GM18526 (cell line): ENCODE measurements around the gene SRSF12.
A peak's percentile ranks its signal among the peaks of the same experiment; 100 is the strongest.

Experiments
- POLR2A ChIP-seq: IDR thresholded peaks from 3 replicates; pipeline ENCODE4 v1.6.1; 2011; ENCODE audit not compliant: insufficient read length; ENCODE audit errors: extremely low read depth

SRSF12 gene

GRCh38 chr6:89117211-89118108, at the start of gene SRSF12:
SRSF12 (minus strand) TSS chr6:89118071; CDS start chr6:89117887, 184 bp downstream.
- no peak for TF ChIP-seq POLR2A

GRCh38 chr6:89162047-89162371, 44.1 kb upstream of the SRSF12 start:
- no peak for TF ChIP-seq POLR2A

DNA sequence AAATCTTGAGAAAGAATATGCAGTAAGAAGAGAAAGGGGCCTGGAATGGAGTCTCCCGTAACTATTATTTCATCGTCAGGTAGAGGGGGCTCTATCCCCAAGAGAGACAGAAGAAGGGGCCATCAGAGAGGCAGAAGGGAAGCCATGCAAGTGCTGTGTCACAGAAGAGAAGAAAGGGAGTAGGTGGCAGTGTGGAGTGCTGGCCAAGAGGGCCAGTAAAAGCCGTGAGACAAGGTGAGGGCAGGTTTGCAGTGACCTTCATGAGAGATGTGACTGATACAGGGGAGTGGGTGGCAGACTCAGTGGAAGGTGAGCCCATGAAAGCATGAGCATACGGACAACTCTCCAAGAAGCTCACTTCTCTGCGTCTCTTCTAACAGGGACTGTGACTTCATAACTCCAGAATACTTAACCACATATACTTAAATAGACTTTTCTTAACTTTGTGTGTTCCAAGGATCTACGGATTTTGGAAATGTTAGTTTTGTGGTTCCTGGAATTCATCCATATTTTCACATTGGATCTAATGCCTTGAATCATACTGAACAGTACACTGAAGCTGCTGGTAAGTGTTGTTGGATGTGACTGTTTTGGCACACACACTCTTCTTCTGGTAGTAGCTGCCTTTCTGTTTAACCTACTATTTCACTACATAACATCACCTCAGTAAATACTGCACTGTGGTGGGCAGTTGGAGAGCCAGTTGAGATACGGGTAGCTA, 43.6 kb upstream of the SRSF12 start:
- TF ChIP-seq POLR2A, result no peak

- TF ChIP-seq POLR2A, result no peak
Measured at GRCh38 chr6:89160331-89161092, 42.6 kb upstream of the SRSF12 start.

GRCh38 chr6:89154131-89154530, 36.3 kb upstream of the SRSF12 start:
- TF ChIP-seq POLR2A, result no peak

GRCh38 chr6:89148016-89148750, 30.3 kb upstream of the SRSF12 start:
- TF ChIP-seq POLR2A, result no peak

- no peak for TF ChIP-seq POLR2A
Measured at GRCh38 chr6:89146718-89147700, 29.1 kb upstream of the SRSF12 start.

- peak; percentile 61 for TF ChIP-seq POLR2A
Measured at GRCh38 chr6:89145956-89146717, 28.3 kb upstream of the SRSF12 start, which contains the start of gene PM20D2. PM20D2 (plus strand) TSS chr6:89146055; CDS start chr6:89146145, 90 bp downstream.

DNA sequence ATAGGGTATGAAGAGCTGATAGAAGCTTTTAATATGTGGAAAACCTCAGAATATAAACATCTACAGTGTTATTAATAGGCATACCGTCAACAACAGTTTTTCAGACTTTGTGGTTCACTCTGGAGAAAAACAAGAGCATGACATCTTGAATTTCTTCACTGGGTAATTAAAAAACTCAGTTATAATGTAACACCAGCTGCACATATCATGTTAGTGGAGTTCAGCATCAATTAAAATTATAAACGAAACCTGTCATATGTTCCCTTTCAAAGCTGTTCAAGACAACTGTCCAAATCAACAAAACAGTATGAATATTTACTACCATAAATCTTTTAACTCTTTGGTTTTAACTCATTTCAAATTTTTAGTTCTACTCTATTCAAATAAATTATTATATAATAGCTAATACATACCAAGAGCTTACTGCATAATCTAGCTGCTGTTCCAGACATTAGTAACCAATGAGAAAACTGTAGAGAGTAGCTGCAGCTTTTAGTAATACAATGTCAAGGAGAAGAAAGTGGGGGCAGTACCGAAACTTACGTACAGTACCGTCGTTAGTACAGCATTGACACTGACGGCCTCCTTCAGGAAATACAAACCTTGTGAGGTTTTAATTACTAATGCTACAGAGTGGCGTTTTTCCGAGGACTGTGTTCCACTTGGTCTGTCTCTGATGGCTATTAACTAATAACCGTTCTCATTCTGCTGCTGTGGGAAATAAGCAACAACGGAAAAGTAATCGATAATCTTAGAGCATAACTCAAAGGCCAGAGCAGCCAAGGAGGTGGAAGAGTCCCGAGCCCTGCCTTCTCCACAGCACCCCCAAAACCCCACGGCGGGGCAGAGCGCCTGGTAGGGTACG, 27.5 kb upstream of the SRSF12 start:
- no peak for TF ChIP-seq POLR2A

- TF ChIP-seq POLR2A, result no peak
Measured at GRCh38 chr6:89144354-89144906, 26.6 kb upstream of the SRSF12 start.

- no peak for TF ChIP-seq POLR2A
Measured at GRCh38 chr6:89140347-89141156, 22.7 kb upstream of the SRSF12 start.
